H9 (cell line): ENCODE measurements around the gene DHX38. TPM values are rescaled to one million over a fixed set of nuclear protein-coding genes. Genes with fewer than 3 reads are reported as not detected.

Experiments used
- DNase-seq: peaks from one replicate; pipeline ENCODE4 v3.0.0-alpha.2; 2017
- H2AFZ ChIP-seq: one replicate; pipeline ENCODE4 v1.6.1; 2013; ENCODE audit warnings: mild to moderate bottlenecking, low read length, control low read depth, moderate library complexity
- H2AK5ac ChIP-seq: 2 replicates; pipeline ENCODE4 v1.6.1; 2013; ENCODE audit warnings: low read length, control low read depth, mixed read lengths; ENCODE audit not compliant: insufficient read length
- H2BK120ac ChIP-seq: one replicate; pipeline ENCODE4 v1.6.1; 2013; ENCODE audit warnings: low read depth, mild to moderate bottlenecking, low read length, control low read depth, inconsistent platforms; ENCODE audit not compliant: poor library complexity, severe bottlenecking
- H2BK12ac ChIP-seq: 2 replicates; pipeline ENCODE4 v1.6.1; 2013; ENCODE audit warnings: low read length, control low read depth, mixed read lengths, low read depth; ENCODE audit not compliant: insufficient read length
- H2BK15ac ChIP-seq: 2 replicates; pipeline ENCODE4 v1.6.1; 2013; ENCODE audit warnings: low read depth, low read length, control low read depth
- H2BK20ac ChIP-seq: one replicate; pipeline ENCODE4 v1.6.1; 2013; ENCODE audit warnings: low read depth, mild to moderate bottlenecking, low read length, control low read depth, inconsistent platforms; ENCODE audit not compliant: poor library complexity, severe bottlenecking
- H2BK5ac ChIP-seq: 2 replicates; pipeline ENCODE4 v1.6.1; 2013; ENCODE audit warnings: low read length, control low read depth, mixed read lengths; ENCODE audit not compliant: insufficient read length
- H3K14ac ChIP-seq: 2 replicates; pipeline ENCODE4 v1.6.1; 2013; ENCODE audit warnings: low read length, control low read depth; ENCODE audit not compliant: insufficient read depth
- H3K18ac ChIP-seq: 2 replicates; pipeline ENCODE4 v1.6.1; 2013; ENCODE audit warnings: low read depth, mild to moderate bottlenecking, mixed read lengths, low read length, control low read depth; ENCODE audit not compliant: insufficient read length
- H3K23ac ChIP-seq: 2 replicates; pipeline ENCODE4 v1.6.1; 2013; ENCODE audit warnings: low read length, control low read depth, mixed read lengths, low read depth; ENCODE audit not compliant: insufficient read length
- H3K23me2 ChIP-seq: 2 replicates; pipeline ENCODE4 v1.6.1; 2013; ENCODE audit warnings: low read depth, mild to moderate bottlenecking, mixed read lengths, low read length, control low read depth; ENCODE audit not compliant: insufficient read length, poor library complexity, severe bottlenecking
- H3K27ac ChIP-seq: 2 replicates; pipeline ENCODE4 v1.5.1; 2013; ENCODE audit warnings: low read length, control low read depth, mixed read lengths, low read depth; ENCODE audit not compliant: insufficient read length
- H3K27me3 ChIP-seq: 2 replicates; pipeline ENCODE4 v1.6.1; 2013; ENCODE audit warnings: low read length, control low read depth, inconsistent platforms; ENCODE audit not compliant: insufficient read depth
- H3K4ac ChIP-seq: 2 replicates; pipeline ENCODE4 v1.6.1; 2013; ENCODE audit warnings: low read depth, mild to moderate bottlenecking, control low read depth, inconsistent platforms, low read length, moderate library complexity
- H3K4me1 ChIP-seq: 2 replicates; pipeline ENCODE4 v1.6.1; 2013; ENCODE audit warnings: low read length, control low read depth, inconsistent platforms; ENCODE audit not compliant: insufficient read depth
- H3K4me2 ChIP-seq: 2 replicates; pipeline ENCODE4 v1.6.1; 2013; ENCODE audit warnings: low read length, control low read depth, mixed read lengths; ENCODE audit not compliant: insufficient read length, insufficient read depth
- H3K56ac ChIP-seq: 2 replicates; pipeline ENCODE4 v1.6.1; 2013; ENCODE audit warnings: low read depth, mild to moderate bottlenecking, mixed read lengths, low read length, control low read depth; ENCODE audit not compliant: insufficient read length
- H3K79me1 ChIP-seq: 2 replicates; pipeline ENCODE4 v1.6.1; 2013; ENCODE audit warnings: low read depth, mild to moderate bottlenecking, moderate library complexity, low read length, control low read depth, inconsistent platforms; ENCODE audit not compliant: insufficient read depth, poor library complexity, severe bottlenecking
- H3K79me2 ChIP-seq: 2 replicates; pipeline ENCODE4 v1.6.1; 2013; ENCODE audit warnings: low read length, control low read depth, inconsistent platforms; ENCODE audit not compliant: insufficient read depth
- H3K9ac ChIP-seq: 2 replicates; pipeline ENCODE4 v1.6.1; 2013; ENCODE audit warnings: low read length, control low read depth, mixed read lengths; ENCODE audit not compliant: insufficient read length; ENCODE audit errors: extremely low read depth
- H3K9me3 ChIP-seq: one replicate; pipeline ENCODE4 v1.6.1; 2013; ENCODE audit warnings: low read depth, low read length, inconsistent platforms; ENCODE audit not compliant: control insufficient read depth
- H3T11ph ChIP-seq: one replicate; pipeline ENCODE4 v1.6.1; 2013; ENCODE audit warnings: mild to moderate bottlenecking, low read length, control low read depth, inconsistent platforms
- H4K20me1 ChIP-seq: one replicate; pipeline ENCODE4 v1.6.1; 2013; ENCODE audit not compliant: control insufficient read depth, insufficient read length, insufficient read depth
- H4K5ac ChIP-seq: 2 replicates; pipeline ENCODE4 v1.6.1; 2013; ENCODE audit warnings: low read depth, mild to moderate bottlenecking, mixed read lengths, low read length, control low read depth; ENCODE audit not compliant: insufficient read length
- H4K8ac ChIP-seq: replicated peaks from 2 replicates; pipeline ENCODE4 v1.6.1; 2013; ENCODE audit warnings: low read length, control low read depth, mixed read lengths, low read depth; ENCODE audit not compliant: insufficient read length
- H4K91ac ChIP-seq: 2 replicates; pipeline ENCODE4 v1.6.1; 2013; ENCODE audit warnings: low read depth, mild to moderate bottlenecking, moderate library complexity, mixed read lengths, low read length, control low read depth; ENCODE audit not compliant: insufficient read length
- H3K27ac Mint-ChIP-seq, 3 experiments: 2 replicates in 2 of 3; 3 replicates in 1 of 3; pipeline ENCODE4 v1.8.0; 2020 to 2021; ENCODE audit warnings: mixed read lengths in 3 of 3, mild to moderate bottlenecking in 1 of 3, moderate library complexity in 1 of 3
- H3K27me3 Mint-ChIP-seq: 2 replicates; pipeline ENCODE4 v1.8.0; 2021; ENCODE audit warnings: low read depth, mild to moderate bottlenecking, moderate library complexity, mixed read lengths
- H3K36me3 Mint-ChIP-seq, 3 experiments: 2 replicates in 2 of 3; 3 replicates in 1 of 3; pipeline ENCODE4 v1.8.0; 2020 to 2021; ENCODE audit warnings: low read depth in 3 of 3, mixed read lengths in 3 of 3; ENCODE audit not compliant: insufficient read depth in 1 of 3
- H3K4me1 Mint-ChIP-seq, 2 experiments: 2 replicates each; pipeline ENCODE4 v1.8.0; 2020; ENCODE audit warnings: mixed read lengths in 2 of 2
- H3K4me3 Mint-ChIP-seq, 2 experiments: 2 replicates in 1 of 2; 3 replicates in 1 of 2; pipeline ENCODE4 v1.8.0; 2020 to 2021; ENCODE audit warnings: mild to moderate bottlenecking in 2 of 2, mixed read lengths in 2 of 2, moderate library complexity in 1 of 2
- H3K9me3 Mint-ChIP-seq, 2 experiments: 2 replicates in 1 of 2; 3 replicates in 1 of 2; pipeline ENCODE4 v1.8.0; 2020; ENCODE audit warnings: mild to moderate bottlenecking in 2 of 2, mixed read lengths in 2 of 2, moderate library complexity in 1 of 2
- WGBS: extraction: QIAGEN DNeasy Blood & Tissue Kit; methylation state at CpG from one replicate; pipeline ENCODE4 v1.1.7; 2013; ENCODE audit warnings: missing lambda C conversion rate, low lambda C conversion rate, mixed read lengths; ENCODE audit not compliant: insufficient read length; ENCODE audit errors: extremely low coverage; 5-methylcytosine and 5-hydroxymethylcytosine counted together
- total RNA-seq: library from RNA; stranded (reverse); gene quantifications from 2 replicates; pipeline ENCODE4 v1.2.1, GENCODE V29; 2021
- TF ChIP-seq, protein P1 (sequence below): fragments of 200-600 bp; sonication (generic); conservative IDR thresholded peaks from 3 replicates; pipeline ENCODE4 v1.8.0; 2021; ENCODE audit warnings: antibody characterized with exemption, mild to moderate bottlenecking

DHX38 gene
- total RNA-seq, 1 experiment from 2014 or later = 60.5 TPM

DNA sequence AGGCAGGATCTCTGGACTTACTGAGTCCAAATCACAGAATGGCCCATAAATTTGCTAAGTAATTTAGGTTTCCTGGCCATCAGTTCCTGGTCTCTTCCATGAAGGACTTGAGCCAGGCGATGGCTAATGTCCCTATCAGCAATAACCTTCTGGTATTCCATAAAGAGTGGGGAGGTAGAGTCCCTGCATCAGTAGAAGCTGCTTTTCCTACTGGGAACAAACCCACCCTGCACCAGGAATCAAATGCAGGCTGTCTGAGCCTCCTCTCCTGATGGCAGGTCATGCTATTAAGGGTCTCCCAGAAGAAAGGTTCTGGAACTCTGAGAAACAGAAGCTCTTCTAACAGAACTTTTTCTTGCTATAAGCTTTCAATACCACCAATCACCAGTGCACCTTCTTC, 32.1 kb upstream of the DHX38 start:
- H3K4me3 Mint-ChIP-seq = no peak overlapping the region
- no peak overlapping the region for H3K27ac Mint-ChIP-seq
- H2AFZ ChIP-seq = no peak overlapping the region

More for the DNA sequence above, 32.1 kb upstream of the DHX38 start:
- no peaks in the 10 kb centered on the region for H3K23me2 ChIP-seq
- H3K4me1 Mint-ChIP-seq = 0 out of 4 replicates have a peak, but pooled peaks cover 0 to 3% of the 10 kb centered on the region in 2 experiments
- no peak overlapping the region for H2BK15ac ChIP-seq
- H2BK120ac ChIP-seq = no peak overlapping the region
- no peaks in the 10 kb centered on the region for H3K36me3 Mint-ChIP-seq
- no peak overlapping the region for H2BK20ac ChIP-seq
- H2AK5ac ChIP-seq = no peak overlapping the region
- H3K56ac ChIP-seq = no peak overlapping the region
- no peak overlapping the region for H4K91ac ChIP-seq
- no peak overlapping the region for H3K27ac ChIP-seq
- TF ChIP-seq, protein P1, sequence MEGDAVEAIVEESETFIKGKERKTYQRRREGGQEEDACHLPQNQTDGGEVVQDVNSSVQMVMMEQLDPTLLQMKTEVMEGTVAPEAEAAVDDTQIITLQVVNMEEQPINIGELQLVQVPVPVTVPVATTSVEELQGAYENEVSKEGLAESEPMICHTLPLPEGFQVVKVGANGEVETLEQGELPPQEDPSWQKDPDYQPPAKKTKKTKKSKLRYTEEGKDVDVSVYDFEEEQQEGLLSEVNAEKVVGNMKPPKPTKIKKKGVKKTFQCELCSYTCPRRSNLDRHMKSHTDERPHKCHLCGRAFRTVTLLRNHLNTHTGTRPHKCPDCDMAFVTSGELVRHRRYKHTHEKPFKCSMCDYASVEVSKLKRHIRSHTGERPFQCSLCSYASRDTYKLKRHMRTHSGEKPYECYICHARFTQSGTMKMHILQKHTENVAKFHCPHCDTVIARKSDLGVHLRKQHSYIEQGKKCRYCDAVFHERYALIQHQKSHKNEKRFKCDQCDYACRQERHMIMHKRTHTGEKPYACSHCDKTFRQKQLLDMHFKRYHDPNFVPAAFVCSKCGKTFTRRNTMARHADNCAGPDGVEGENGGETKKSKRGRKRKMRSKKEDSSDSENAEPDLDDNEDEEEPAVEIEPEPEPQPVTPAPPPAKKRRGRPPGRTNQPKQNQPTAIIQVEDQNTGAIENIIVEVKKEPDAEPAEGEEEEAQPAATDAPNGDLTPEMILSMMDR = no peak
- H3K14ac ChIP-seq = no peak overlapping the region
- H2BK12ac ChIP-seq = no peak overlapping the region
- H3K9ac ChIP-seq = no peak overlapping the region
- H3K27me3 Mint-ChIP-seq = peaks cover 12% of the 10 kb centered on the region; the same call in 1 of the 2 replicates
- no peak overlapping the region for H4K5ac ChIP-seq
- H4K8ac ChIP-seq = no peak overlapping the region
- no peak overlapping the region for H3K18ac ChIP-seq
- no peaks in the 10 kb centered on the region for H3K9me3 ChIP-seq
- H3K23ac ChIP-seq = no peak overlapping the region
- H4K20me1 ChIP-seq = no peaks in the 10 kb centered on the region
- no peaks in the 10 kb centered on the region for H3K4me1 ChIP-seq
- no CpG with 5 or more reads among the region's 1 CpG for WGBS
- H3K4ac ChIP-seq = no peak overlapping the region
- H3K79me2 ChIP-seq = no peaks in the 10 kb centered on the region
- H3K79me1 ChIP-seq = no peaks in the 10 kb centered on the region
- H3T11ph ChIP-seq = no peak overlapping the region
- no peak overlapping the region for H3K4me2 ChIP-seq
- H3K27me3 ChIP-seq = no peaks in the 10 kb centered on the region
- DNase-seq = no peak
- H3K9me3 Mint-ChIP-seq = peaks cover 0 to 3% of the 10 kb centered on the region in 2 experiments; a peak in 2 of 5 replicates
- no peak overlapping the region for H2BK5ac ChIP-seq
